CD4-positive, alpha-beta T cell treated with Interleukin-12 subunit alpha and Interleukin-12 subunit beta, for 1 hour (primary cell): ENCODE data around the gene SEPTIN6.

Experiments used
- DNase-seq: peaks from one replicate; pipeline ENCODE4 v3.0.0-alpha.2; 2020

Gene SEPTIN6

DNA sequence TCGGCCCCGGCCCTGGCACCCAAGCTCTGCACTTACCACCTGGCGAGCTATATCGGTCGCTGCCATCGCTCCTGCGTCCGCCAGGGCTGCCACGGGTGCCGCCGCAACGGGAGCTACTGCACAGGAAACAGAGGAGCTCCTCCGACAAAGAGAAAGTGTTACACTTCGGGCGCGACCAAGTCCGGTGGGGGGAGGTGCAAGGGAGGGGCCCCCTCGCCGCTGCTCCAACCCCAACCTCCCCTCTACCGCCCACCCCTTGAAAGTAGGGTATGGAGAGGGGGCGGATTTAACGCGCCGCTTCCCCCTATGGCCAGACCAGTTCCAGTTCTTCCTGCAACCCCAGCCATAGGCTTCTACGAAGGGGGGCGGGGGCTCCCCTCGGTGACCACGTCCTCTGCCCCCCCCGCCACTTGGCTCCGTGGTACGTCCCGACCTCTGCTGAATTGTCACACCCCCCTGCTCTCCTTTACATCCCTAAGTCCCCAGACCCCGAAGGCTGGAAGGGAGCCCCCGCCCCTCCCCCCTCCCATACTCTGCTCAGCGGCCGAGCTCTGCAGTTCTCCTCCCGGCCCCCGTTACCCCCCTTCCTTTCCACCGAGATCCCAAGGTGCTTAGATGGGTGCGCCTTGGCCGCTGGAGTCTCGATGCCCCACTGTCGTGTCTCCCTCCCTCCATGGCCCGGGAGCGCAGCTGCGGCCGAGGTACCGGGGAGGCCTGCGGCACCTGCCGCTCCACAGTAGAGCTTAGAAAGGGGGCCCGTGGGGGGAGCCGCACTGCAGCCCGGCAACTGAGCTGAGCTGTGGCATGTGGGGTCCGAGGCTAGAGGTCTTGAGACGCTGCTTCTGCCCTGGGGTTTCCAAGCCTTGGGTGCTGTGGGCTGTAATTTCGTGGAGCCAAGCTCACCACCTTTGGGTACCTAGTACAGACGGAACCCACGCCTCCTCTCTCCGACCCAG, at the start of gene SEPTIN6:
Gene SEPTIN6, minus strand, starts transcription at position 129 of the 956 bp plus-strand sequence. Its CDS starts 63 bp downstream, at position 66.
- DNase-seq: peak; percentile 88

DNA sequence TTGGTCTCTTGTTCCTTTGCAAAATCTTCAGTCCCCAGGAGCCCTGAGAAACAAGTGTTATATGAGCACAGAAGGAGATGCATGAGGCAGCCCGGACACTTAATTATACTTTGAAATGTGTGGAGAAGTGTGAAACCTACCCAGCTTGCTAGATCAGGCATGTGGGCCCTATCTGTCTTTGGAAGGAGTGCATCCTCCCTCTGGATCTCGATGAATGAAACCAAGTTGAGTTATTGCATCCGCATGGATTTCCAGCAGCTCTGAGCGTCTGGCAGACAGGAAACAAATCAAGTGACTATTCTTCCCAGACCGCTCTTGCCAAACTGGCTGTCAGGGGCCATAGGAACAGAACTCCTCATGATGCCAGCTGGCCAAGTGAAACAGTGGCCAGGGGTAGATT, 45.8 kb upstream of the SEPTIN6 start:
- no peak for DNase-seq

DNA sequence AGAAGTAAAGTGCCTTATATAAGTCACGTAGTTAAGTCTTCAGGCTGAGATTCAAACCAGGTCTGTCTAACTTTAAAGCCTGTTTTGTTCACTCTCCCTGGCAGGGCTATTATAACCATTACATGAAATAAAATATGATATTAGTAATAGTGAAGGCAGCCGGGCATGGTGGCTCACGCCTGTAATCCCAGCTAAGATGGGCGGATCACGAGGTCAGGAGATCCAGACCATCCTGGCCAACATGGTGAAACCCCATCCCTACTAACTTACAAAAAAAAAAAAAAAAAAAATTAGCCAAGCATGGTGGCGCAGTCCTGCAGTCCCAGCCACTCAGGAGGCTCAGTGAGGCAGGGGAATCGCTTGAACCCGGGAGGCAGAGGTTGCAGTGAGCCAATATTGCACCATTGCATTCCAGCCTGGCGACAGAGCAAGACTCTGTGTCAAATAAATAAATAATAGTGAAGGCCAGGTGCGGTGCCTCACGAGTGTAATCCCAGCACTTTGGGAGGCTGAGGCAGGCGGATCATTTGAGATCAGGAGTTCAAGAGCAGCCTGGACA, 43.3 kb upstream of the SEPTIN6 start:
- DNase-seq: no peak

DNA sequence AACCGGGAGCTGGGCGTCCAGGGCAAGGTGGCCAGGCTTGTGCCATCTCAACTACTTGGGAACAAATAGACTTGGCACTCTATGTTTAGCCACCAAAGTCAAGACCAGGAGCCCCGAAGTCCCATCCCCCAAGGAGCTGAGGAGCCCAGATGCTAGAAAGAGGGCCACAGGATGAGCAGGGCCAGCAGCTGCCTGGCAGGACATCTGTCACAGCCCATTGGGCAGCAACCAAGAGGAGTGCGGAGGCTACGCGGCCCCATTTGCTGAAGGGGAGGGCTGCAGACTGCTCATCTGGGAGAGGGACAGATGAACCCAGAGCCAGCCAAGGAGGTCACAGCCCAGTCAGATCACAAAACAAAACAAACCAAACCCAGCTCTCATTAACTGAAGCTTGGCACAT, 42.5 kb upstream of the SEPTIN6 start:
- DNase-seq: no peak

DNA sequence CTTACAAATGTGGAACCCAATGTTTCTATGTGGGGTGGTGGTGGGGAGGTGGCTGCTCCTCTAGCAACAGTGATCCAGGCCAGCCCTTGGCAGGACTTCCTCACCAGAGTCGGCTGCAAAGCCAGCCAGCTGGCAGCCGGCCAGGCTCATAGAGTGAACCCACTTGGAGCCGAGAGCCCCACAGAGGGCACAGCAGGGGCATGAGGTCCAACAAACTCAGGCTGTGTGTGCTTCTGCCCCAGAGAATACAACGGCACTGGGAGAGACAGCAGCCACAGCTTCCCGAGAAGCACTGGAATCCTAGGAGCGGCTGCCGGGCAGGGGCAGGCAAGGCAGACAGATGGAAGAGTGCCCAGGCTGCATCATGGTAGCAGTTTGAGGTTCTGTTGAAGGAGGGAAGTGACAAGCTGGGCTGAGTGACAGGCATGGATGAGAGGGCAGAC, 42.0 kb upstream of the SEPTIN6 start:
- no peak for DNase-seq

DNA sequence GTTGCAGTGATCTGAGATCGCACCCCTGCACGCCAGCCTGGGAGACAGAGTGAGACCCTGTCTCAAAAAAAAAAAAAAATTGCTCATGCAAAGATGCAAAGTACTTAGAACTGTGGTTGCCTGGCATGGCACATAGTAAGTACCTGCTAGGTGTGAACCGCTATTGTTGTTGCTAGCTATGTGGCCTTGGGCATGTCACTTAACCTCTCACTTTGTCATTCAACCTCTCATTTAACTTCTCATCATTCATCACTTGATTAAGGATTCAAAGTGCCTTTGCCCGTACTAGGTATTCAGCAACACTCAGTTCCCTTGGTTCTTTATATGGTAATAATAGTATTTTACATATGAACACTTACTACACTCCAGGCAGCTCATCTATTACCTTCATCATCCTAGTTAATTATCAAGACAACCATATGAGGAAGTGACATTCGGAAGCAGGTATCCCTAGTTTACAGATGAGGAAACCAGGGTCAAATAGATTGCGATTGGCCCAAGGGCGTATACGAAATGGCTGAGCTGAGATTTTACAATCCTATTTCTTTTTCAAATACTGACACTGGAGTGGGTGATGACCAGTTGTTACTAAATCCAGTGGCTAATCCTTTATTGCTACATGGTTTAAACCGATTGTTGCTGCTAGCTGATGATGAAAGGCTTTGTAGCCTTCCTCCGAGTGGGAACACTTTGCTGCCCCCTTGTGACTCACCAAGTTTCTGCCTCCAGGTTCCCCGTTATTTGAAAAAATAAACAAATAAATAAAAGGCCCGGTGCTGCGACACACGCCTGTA, 36.6 kb upstream of the SEPTIN6 start:
- peak; percentile 74 for DNase-seq

DNA sequence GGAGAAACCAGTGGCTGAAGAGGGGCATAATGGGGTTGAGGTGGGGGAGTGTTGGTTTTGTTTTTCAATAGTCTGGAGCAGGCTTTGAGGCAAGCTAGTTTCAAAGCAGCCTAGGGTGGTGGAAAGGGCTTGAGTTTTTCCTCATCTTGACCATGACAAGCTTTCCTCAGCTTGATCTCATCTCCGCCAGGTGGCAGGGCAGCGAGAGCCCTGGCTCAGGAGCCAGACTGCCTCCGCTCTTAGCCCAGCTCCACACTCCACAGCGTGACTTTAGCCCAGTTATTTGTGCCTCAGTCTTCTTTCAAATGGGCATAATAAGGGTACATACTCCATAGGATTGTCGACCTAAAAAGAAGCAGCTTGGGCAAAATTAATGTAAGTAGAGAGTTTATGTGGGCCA, 35.5 kb upstream of the SEPTIN6 start:
- DNase-seq: no peak

DNA sequence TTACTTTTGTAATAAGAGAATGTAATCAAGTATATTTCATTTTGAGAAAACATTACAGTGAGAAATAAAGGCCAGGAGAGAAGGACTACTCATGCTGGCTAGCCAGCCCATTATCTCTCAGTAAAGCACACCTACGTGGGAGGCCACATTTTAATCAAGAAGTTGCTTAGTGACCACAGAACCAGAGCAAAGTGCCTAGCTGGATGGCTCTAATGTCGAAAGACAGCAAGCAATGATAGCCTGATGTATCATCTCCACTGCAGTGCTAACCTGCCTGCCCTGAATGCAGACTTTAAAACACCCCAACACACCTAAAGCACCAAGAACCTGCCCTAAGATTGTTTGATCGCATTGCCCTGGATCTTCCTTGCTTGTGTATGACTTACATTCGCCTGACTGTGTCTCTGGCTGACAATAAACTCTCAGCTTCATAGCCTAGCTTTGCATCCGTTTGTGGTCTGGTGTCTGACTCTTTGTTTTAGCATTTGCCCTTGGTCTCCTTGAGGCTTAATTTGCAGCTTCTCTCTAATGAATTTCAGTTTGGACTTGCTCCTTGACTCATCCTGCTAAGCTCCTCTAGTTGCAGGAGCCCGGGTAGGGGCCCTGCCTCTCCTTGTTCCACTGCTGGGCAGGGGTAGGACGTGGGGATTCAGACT, 34.1 kb upstream of the SEPTIN6 start:
- peak; percentile 27 for DNase-seq

DNA sequence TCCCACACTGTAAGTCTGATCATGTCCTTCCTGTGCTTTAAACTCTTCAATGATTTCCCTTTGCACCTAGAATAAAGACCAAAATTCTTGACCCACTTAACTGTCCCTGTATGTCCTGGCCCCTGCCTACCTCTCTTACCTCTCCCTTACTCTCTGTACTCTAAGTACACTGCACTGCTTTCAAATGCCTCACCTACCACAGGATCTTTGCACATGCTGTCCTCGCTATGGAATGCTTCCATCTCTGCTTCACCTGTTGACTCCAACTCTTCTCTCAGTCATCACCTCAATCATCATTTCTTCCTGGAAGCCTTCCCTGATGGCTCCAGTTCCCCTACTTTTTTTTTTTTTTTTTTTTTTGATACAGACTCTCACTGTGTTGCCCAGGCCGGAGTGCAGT, 29.0 kb upstream of the SEPTIN6 start:
- no peak for DNase-seq

DNA sequence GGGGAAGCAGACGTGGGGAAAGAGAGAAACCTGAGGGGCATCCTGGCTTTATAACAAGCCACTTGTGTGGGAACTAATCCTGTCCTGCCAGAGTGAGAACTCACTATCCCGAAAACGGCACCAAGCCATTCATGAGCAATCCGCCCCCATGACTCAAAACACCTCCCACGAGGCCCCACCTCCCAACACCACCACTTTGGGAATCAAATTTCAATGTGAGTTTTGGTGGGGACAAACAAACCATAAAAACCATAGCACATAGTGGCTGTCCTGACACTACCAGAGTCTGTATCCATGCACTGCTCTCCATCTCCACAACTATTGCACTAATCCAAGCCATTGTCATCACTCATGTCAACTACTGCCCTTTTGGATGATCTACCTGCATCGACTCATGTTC, 28.5 kb upstream of the SEPTIN6 start:
- DNase-seq: no peak

DNA sequence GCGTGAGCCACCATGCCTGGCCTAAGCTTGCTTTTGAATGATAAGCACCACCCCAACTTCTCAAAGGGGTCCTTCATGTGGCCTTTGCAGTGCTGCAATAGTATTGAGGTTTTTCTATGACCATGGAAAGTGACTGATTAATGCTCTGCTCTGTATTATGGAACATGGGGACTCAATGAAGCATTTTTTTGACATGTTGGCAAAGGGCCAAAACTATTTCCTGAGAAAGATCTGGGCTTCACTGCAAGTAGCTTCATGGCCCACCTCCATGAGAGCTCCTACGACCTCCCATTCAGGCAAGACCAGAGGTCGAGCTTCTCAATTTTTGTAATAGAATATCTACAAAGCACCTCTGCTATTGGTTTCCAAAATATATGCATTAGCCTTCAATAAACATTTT, 16.7 kb upstream of the SEPTIN6 start:
- no peak for DNase-seq

DNA sequence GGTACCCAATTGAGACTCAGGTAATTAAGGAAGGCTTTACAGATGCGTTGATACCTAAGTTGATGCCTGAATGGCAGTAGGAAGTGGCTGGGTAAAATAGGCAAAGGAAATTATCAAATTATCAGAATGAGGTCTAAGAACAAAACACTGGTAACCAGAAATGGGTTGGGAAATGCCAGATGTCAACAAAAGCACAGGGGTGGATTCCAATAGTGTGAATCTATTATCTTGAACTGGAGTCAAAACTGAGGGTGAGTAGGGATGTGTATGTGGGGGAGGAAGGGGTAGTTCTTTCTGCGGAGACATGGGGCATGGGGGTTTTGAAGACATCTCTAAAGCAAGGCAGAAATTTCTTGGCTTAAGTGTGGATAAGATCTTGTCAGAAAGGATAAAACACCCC, 16.0 kb upstream of the SEPTIN6 start:
- DNase-seq: no peak

DNA sequence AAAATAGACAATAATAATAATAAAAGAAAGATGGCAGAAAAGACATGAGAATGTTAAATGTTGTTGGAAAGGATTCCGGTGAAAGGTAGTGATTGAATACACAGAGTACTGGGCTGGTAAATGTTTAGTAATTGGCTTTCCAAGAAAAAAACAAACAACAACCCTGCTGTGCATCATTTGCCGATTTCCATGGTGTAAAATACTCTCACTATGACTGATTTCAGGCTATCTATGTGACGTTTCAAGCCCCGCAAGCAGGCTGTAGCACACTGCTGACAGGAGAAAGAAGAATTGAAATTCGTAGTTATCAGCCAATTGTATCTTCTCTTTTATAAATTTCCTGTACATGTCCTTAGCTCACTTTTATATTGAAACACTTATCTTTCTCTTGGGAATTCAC, 13.6 kb upstream of the SEPTIN6 start:
- DNase-seq: no peak

DNA sequence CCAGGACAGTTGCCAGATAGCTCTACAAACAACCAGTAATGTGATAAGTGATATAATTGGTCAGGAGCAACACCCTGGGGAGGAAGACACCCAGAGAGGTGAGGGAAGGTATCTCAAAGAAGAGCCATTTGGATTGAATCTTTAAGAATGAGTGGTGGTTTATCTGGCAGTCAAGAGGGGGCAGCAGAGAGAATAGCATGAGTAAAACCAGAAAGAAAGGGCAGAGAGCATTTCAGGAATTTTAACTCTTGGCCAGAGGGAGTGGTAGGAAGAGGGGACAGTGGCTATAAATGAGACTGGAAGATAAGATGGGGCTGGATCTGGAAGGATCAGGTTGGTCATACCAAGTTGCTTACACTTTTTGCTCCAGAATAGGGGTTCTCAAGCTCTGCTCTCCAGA, 5.9 kb upstream of the SEPTIN6 start:
- DNase-seq: peak; percentile 52

DNA sequence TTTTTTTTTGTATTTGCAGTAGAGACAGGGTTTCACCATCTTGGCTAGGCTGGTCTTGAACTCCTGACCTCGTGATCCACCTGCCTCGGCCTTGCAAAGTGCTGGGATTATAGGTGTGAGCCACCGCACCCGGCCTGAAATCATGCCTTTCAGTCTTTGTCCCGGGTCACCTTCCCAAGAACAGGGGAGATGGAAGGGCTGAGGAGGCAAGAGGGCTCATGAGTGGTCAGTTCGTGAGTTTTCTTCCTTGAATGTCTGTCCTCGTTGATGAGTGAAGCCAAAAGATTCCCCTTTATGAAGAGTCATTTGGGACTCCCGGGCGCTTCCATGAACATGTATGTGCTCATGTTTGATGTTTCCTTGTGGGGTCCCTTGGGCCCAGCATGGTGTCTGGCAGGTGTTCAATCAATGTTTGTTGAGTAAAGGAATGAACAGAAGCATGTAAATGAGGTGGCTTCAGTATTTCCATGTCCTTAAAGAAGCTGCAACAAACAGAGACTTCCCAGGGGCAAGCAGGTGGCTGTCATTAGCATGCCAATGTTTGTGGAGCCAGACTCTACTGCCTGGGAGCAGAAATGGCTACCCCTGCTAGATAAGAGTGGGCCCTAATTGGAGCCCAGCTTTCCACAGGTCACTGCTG, 3.4 kb upstream of the SEPTIN6 start:
- no peak for DNase-seq

DNA sequence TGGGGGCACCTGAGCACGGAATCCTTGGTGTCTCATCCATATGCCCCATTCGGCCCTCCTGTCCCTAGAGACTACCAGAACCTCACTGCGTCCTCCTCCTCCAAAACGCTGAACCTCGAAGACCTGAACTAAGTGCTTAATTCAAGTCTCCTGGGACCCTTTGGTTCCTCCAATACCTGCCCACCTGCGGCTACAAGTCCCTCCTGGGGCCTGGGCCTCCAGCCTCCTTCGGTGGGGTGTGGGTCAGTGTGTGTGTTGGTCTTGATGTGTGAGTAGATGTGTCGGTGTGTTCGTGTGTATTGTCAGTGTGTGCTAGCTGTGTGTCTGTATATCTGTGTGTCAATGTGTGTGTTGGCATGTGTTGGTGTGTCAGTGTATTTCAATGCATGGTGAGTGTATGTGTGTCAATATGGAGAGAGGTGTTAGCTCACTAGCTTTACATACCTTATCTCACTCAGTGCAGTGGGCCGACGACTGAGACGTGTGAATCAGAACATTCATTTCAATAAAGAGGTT, 2.6 kb upstream of the SEPTIN6 start:
- no peak for DNase-seq

DNA sequence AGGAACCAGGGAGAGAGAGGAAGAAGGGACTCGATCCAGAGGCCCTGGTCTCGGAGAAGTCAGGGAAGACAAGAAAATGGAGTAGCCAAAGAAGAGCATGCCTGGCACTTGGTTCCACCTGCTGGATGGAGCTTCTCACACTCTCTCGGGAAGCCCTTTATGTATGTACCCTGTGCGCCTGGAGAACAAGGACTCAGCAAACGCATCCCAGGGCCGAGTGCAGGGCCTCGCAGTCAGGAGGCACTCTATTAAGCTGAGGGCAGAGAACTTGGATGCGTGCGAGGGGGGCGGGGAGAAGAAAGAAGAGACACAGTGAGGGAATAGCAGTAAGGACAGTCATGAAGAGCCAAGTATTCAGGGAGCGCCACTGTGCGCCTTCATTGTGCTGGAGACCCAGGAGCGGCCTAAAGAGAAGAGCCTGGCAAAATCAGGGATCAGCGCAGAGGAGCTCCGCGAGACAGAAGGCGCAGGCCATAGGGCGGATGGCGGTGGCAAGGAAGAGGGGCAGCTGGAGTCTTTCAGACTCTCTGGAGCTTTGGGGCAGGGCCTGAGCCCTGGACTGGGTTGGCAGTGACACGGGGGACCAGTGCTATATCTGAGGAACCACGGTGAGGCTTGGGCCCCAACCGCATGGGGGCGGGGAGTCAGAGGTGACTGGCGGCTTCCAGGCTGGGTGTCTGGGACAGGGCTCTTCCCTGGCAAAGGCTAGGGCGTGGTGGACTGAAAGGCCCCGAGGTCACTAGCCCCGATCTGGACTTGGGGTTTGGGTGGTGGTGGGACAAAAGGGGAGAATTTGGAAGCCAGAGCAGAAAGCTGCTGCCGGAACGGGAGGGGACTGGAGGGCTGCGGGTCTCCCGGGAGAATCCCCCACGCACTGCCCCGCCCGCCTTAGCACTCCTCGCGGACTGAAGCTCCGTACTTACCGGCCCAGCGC, 1.9 kb upstream of the SEPTIN6 start:
- DNase-seq: no peak

DNA sequence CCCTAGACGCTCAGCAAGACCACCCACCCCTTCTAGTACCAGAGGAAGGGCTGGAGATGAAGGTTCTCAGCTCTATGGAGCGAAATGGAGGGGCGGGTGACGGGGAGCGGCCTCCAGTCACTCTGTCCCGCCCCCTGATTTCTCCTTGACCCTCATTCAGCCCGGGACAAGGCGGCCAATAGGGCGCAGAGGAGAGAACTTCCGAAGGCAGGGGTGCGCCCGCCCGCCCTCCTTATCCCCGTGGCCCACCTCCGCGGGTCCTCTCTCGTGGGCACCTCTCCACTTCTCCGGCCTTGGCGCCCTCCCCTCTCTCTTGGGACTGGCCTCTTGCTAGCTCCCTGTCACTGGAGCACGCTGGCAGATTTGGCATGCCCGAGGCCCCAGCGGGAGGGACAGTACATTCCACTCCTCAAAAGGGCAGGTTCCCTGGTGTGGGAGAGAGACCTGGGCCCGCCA, 1.1 kb upstream of the SEPTIN6 start:
- DNase-seq: no peak

DNA sequence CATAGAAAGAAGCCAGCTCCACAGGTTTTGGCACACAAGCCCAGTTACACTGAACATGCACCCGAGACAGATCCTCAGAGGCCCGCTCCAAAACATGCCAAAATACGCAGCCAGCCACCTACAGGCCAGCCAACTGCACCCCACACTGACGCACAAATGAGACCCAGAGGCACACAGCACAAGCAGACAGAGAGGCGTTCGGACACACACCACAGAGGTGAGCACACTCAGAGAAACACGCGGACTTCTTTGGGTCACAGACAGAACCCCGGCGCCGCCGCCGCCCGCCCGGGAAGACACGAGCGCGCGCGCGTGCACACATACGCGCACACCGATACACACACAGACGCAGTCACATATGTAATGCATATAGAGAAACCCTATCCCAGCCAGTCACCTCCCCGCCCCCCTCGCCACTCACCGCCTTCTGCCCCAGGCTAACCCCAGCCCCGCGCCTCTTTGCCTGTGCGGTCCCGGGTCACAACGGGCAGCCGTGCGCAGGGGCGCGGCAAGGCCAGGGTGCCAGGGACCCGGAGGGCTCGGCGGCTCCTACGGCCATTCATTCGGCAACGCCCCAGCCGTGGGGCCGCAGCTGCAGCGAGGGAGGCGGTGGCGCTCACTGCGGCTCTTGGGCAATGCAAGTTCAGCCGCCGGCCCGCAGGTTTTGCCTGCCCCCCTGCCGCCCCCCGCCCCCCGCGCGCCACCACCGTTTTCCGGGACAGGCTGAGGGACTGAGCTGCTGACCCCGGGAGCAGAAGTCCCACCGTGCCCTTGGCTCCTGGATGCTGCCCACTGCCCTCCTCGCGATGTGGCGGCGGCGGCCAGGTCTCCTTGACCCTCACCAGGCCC, 553 bp downstream of the SEPTIN6 start:
- peak; percentile 60 for DNase-seq
